ENCODE measurements around the gene JAKMIP1. TPM values are rescaled to one million over a fixed set of nuclear protein-coding genes. Genes with fewer than 3 reads are reported as not detected.

The JAKMIP1 gene
- total and polyA plus RNA-seq, 9 donors: 0.33 to 1.00 (median 0.56) TPM; not detected in 1

DNA sequence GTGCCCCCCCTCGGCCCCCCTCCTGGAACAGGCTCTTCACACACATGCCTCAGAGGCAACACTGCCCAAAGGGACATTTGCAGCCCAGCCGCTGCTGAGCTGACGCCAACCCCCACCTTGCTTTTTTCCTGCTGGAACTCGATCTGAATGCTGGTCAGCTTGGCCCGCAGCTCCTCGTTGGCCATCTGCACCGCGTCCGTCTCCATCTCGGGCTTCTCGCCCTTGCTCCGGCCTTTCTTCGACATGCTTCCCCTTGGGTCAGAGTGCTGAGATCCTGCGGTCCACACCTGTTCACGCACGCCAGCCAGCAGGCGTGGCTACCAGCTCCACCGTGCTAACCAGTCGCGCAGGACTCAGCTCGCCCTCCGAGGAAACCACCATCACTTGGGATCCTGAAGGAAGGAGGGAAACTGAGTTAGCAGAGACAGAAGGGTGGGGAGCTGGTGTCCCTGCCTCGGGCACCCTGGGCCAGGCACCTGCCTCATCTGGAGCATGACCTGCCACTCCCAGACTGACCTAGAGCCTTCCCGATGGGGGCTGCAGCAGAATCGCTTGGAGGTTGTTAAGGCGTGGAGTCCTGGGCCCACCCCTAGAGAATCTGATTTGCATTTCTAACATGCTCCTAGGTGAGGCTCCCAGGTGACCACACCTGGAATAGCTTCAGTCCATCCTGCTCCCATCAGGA lies 87.6 kb downstream of the JAKMIP1 start:
- H3K9me3 ChIP-seq: no peaks in the 10 kb centered on the region
- no peak overlapping the region for H3K27ac ChIP-seq
- no peak overlapping the region for H3K4me3 ChIP-seq
- 83 to 87% (median 86%) methylated on average over 26 of the region's 26 CpGs for WGBS, 3 donors
- no peaks in the 10 kb centered on the region for H3K36me3 ChIP-seq
- intact Hi-C loops (cut with DNase I): no loop called here
- H3K27me3 ChIP-seq: no peaks in the 10 kb centered on the region
- no peaks in the 10 kb centered on the region for H3K4me1 ChIP-seq (ENCODE audit: insufficient read depth)
- no peak for DNase-seq
- TF ChIP-seq CTCF (IDR thresholded peaks at IDR 0.05): no peak
- no peak for TF ChIP-seq POLR2A (IDR thresholded peaks at IDR 0.05)
- no peak for TF ChIP-seq EP300 (IDR thresholded peaks at IDR 0.05)

DNA sequence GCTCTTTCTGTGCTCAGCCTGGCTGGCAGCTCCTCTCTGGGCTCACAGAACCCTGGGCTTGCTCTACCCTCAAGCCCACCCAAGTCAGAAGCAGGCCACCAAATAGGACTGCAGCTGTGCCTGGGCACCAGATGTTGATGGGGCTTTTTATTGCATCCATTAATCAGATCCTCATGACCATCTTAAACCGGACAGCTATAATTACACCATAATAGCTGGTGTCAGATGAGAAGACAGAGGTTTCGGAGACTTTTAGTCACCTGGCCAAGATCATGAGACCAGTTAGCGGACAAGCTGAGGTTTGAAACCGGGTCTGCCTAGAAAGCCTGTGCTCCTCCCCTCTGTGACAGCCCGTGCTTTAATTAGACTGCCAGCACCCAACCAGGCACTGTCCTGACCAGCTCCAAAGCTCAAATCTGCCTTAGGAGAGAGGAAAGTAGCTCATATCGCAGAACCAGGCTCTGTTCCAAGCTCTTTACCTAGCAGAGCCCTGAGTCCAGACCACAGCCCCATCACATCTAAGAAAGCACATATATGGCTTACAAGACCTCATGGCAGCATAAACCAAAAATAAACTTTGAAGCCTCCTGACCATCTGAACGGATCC lies 88.9 kb downstream of the JAKMIP1 start:
- DNase-seq: no peak
- 43 to 65% (median 58%) methylated on average over 7 of the region's 7 CpGs for WGBS, 3 donors

GRCh38 chr4:6110681-6111353 lies 89.5 kb downstream of the JAKMIP1 start:
- WGBS, 3 donors: 79 to 84% (median 84%) methylated on average over 8 of the region's 8 CpGs
- no peak for DNase-seq
- H3K4me3 ChIP-seq: no peak overlapping the region
- no peaks in the 10 kb centered on the region for H3K27me3 ChIP-seq
- no peak for TF ChIP-seq EP300 (IDR thresholded peaks at IDR 0.05)
- TF ChIP-seq POLR2A (IDR thresholded peaks at IDR 0.05): no peak
- no peak for TF ChIP-seq CTCF (IDR thresholded peaks at IDR 0.05)
- intact Hi-C loops (cut with DNase I): no loop called here
- H3K27ac ChIP-seq: no peak overlapping the region
- no peaks in the 10 kb centered on the region for H3K4me1 ChIP-seq (ENCODE audit: insufficient read depth)
- no peaks in the 10 kb centered on the region for H3K36me3 ChIP-seq
- H3K9me3 ChIP-seq: no peaks in the 10 kb centered on the region

More for the DNA sequence above, 88.9 kb downstream of the JAKMIP1 start:
- Histone ChIP-seq H3K4me3 (no peak overlapping the region), H3K36me3 (no peaks in the 10 kb centered on the region), H3K9me3 (no peaks in the 10 kb centered on the region), H3K27ac (no peak overlapping the region), H3K27me3 (no peaks in the 10 kb centered on the region), H3K4me1 (ENCODE audit: insufficient read depth) (no peaks in the 10 kb centered on the region)
- intact Hi-C loops (cut with DNase I): no loop called here
- TF ChIP-seq EP300 (IDR thresholded peaks at IDR 0.05) (no peak), POLR2A (IDR thresholded peaks at IDR 0.05) (no peak), CTCF (IDR thresholded peaks at IDR 0.05) (no peak)

- DNase-seq: no peak
- Histone ChIP-seq H3K4me1 (ENCODE audit: insufficient read depth) (no peaks in the 10 kb centered on the region), H3K36me3 (no peaks in the 10 kb centered on the region), H3K27ac (no peak overlapping the region), H3K9me3 (no peaks in the 10 kb centered on the region), H3K27me3 (no peaks in the 10 kb centered on the region), H3K4me3 (no peak overlapping the region)
- TF ChIP-seq EP300 (IDR thresholded peaks at IDR 0.05): no peak
- TF ChIP-seq CTCF (IDR thresholded peaks at IDR 0.05): no peak
- no peak for TF ChIP-seq POLR2A (IDR thresholded peaks at IDR 0.05)
- intact Hi-C loops (cut with DNase I): no loop called here
- 78 to 86% (median 80%) methylated on average over 13 of the region's 13 CpGs for WGBS, 3 donors
Measured at GRCh38 chr4:6109842-6110560, 90.3 kb downstream of the JAKMIP1 start.
